ENCODE data around the gene ZCCHC17. TPM values are rescaled to one million over a fixed set of nuclear protein-coding genes. Genes with fewer than 3 reads are reported as not detected.
A peak's percentile ranks its signal among the peaks of the same experiment; 100 is the strongest.

The ZCCHC17 gene
- total RNA-seq, 5 donors from 2014 or later (not counting 1 experiment from before 2014, with no cell fraction given): 13.5 to 21.5 (median 19.8) TPM

- ChIA-PET POLR2A (interaction anchor here in 1 of 2 donors (0.6 kb wide), 2 partner anchors 271 to 611 kb away, joined by 4 to 8 read pairs; partner anchors contain the start of gene PEF1), CTCF (interaction anchor here (0.5 to 1.1 kb wide), 4 partner anchors 20 to 212 kb away, joined by 3 to 7 read pairs (median 4); no protein-coding TSS in a partner anchor)
- peak overlapping the region; percentile 11 to 38 for H3K4me3 ChIP-seq (ENCODE audit: control insufficient read depth in 1 of 2, extremely low read depth in 1 of 2, low read length in 1 of 2)
- H3K36me3 ChIP-seq (ENCODE audit: control insufficient read depth in 2 of 2, extremely low read depth in 1 of 2, insufficient read depth in 1 of 2, low read length in 1 of 2): no peaks in the 10 kb centered on the region
- Mint-ChIP-seq H3K36me3 (no peaks in the 10 kb centered on the region), H3K27ac (no peak overlapping the region), H3K9me3 (no peaks in the 10 kb centered on the region), H3K4me1 (peaks cover 12 to 19% (median 17%) of the 10 kb centered on the region in 3 donors), H3K4me3 (peak overlapping the region; percentile 77 to 88 (median 79)), H3K27me3 (peaks cover 0 to 2% of the 10 kb centered on the region in 2 donors)
- peaks cover 0 to 13% of the 10 kb centered on the region in 2 experiments for H3K4me1 ChIP-seq (ENCODE audit: control insufficient read depth in 1 of 2, extremely low read depth in 1 of 2, insufficient read depth in 2 of 2, low read length in 2 of 2)
- 9% methylated on average over 4 of the region's 11 CpGs for WGBS (ENCODE audit: insufficient coverage)
- DNase-seq (peak in 2 of 35 experiments; percentile 1 to 15), ATAC-seq (replicated peaks in 1 of 4) (peak in 3 of 4 experiments; percentile 16 to 40 (median 22))
- no peak overlapping the region for H3K27ac ChIP-seq (ENCODE audit: low read length)
- H3K9me3 ChIP-seq: no peaks in the 10 kb centered on the region
- H3K27me3 ChIP-seq (replicated peaks in 1 of 2; ENCODE audit: control insufficient read depth in 2 of 2, extremely low read depth in 1 of 2, insufficient read depth in 2 of 2, low read length in 1 of 2): peaks cover 0 to 16% of the 10 kb centered on the region in 2 experiments
Measured at GRCh38 chr1:31373897-31374486, 77.2 kb downstream of the ZCCHC17 start.

DNA sequence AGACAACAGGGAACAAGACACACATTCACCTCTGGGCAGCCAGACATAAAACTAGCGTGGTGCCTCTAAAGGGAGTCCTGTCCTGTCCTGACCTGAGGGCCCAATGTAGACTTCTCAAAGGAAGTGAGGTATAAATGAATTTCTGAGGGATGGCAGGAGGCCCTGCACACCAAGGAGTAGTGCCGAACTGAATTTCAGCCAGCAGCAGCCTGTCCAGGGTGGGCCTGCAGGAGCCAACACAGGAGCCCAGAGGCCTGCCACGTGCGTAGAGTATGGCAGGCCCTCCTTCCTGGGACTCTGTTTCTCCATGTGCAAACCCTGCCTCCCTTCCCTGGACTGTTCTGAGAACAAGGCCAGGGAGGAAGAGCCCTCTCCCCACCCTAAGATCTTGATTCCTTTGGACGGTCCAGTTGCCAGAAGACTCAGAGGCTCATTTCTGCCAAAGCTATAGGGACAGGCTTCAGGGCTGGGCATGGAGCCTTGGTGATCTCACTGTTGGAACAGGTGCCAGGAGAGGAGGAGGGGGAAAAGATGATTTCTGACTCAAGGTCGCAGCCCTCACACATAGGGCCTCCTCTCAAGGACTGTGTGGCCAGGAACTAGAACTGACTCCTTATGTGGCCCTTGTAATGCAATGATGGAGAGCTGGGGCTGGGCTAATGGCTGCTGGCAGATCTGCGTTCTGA, 77.8 kb downstream of the ZCCHC17 start:
- POLR2A ChIA-PET: no interaction called here
- H3K27ac Mint-ChIP-seq: no peak overlapping the region
- H3K27me3 Mint-ChIP-seq: peaks cover 0 to 2% of the 10 kb centered on the region in 2 donors
- WGBS (ENCODE audit: insufficient coverage): 90% methylated on average over 4 of the region's 7 CpGs
- Histone ChIP-seq H3K4me3 (ENCODE audit: control insufficient read depth in 1 of 2, extremely low read depth in 1 of 2, low read length in 1 of 2) (no peak overlapping the region), H3K9me3 (no peaks in the 10 kb centered on the region), H3K27me3 (replicated peaks in 1 of 2; ENCODE audit: control insufficient read depth in 2 of 2, extremely low read depth in 1 of 2, insufficient read depth in 2 of 2, low read length in 1 of 2) (peaks cover 0 to 16% of the 10 kb centered on the region in 2 experiments), H3K4me1 (ENCODE audit: control insufficient read depth in 1 of 2, extremely low read depth in 1 of 2, insufficient read depth in 2 of 2, low read length in 2 of 2) (peaks cover 0 to 13% of the 10 kb centered on the region in 2 experiments), H3K36me3 (ENCODE audit: control insufficient read depth in 2 of 2, extremely low read depth in 1 of 2, insufficient read depth in 1 of 2, low read length in 1 of 2) (no peaks in the 10 kb centered on the region), H3K27ac (ENCODE audit: low read length) (no peak overlapping the region)
- peaks cover 12 to 19% (median 17%) of the 10 kb centered on the region in 3 donors for H3K4me1 Mint-ChIP-seq
- CTCF ChIA-PET: interaction anchor here in 1 of 2 donors (1.1 kb wide), 1 partner anchor 20 kb away, joined by 3 read pairs; no protein-coding TSS in a partner anchor
- peak overlapping the region in 1 of 3 donors; percentile 88 for H3K4me3 Mint-ChIP-seq
- ATAC-seq (replicated peaks in 1 of 4) (no peak), DNase-seq (no peak)
- no peaks in the 10 kb centered on the region for H3K36me3 Mint-ChIP-seq
- no peaks in the 10 kb centered on the region for H3K9me3 Mint-ChIP-seq

DNA sequence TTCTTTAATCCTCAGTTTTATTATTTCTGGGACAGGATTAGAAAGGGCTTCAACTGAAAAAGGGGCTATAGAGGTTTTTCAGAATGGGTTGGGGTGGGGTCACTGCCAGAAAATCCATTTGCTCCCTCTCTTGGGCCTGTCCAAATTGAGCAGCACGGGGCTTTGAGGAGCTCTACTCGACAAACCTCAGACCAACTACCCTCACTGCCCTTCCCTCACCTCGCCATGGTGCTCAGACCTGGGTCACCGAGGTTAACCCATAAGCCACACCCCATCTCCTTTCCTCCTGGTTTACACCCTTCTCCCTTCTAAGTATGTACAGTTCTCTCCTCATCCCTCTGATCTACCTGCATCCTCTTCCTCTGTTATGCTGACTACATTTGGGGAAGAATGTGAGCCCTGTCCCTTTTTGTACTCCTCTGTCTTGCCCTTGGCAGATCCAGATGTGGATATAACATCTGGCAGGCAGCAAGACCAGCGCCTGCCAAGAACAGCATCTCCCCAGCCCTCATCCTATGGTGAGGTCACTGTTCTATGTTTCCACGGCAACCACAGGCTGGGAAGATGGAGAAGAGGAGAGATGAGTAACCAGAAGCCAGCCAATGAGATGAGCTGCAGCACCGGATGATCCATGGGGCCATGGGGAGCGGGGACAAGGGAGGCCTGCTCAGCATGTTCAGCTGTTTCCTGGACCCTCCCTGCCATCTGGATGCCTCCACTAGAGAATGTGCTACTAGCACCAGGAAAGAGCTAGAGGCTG, 79.7 kb downstream of the ZCCHC17 start:
- Histone ChIP-seq H3K4me1 (ENCODE audit: control insufficient read depth in 1 of 2, extremely low read depth in 1 of 2, insufficient read depth in 2 of 2, low read length in 2 of 2) (peaks cover 0 to 13% of the 10 kb centered on the region in 2 experiments), H3K4me3 (ENCODE audit: control insufficient read depth in 1 of 2, extremely low read depth in 1 of 2, low read length in 1 of 2) (no peak overlapping the region), H3K36me3 (ENCODE audit: control insufficient read depth in 2 of 2, extremely low read depth in 1 of 2, insufficient read depth in 1 of 2, low read length in 1 of 2) (no peaks in the 10 kb centered on the region), H3K9me3 (no peaks in the 10 kb centered on the region), H3K27me3 (replicated peaks in 1 of 2; ENCODE audit: control insufficient read depth in 2 of 2, extremely low read depth in 1 of 2, insufficient read depth in 2 of 2, low read length in 1 of 2) (peaks cover 0 to 22% of the 10 kb centered on the region in 2 experiments), H3K27ac (ENCODE audit: low read length) (no peak overlapping the region)
- H3K27ac Mint-ChIP-seq: no peak overlapping the region
- WGBS (ENCODE audit: insufficient coverage): 74% methylated on average over 5 of the region's 8 CpGs
- CTCF ChIA-PET: no interaction called here
- DNase-seq (no peak), ATAC-seq (replicated peaks in 1 of 4) (no peak)
- H3K36me3 Mint-ChIP-seq: no peaks in the 10 kb centered on the region
- peaks cover 2 to 11% of the 10 kb centered on the region in 2 donors for H3K27me3 Mint-ChIP-seq
- no peak overlapping the region for H3K4me3 Mint-ChIP-seq
- POLR2A ChIA-PET: no interaction called here
- peaks cover 12 to 19% (median 17%) of the 10 kb centered on the region in 3 donors for H3K4me1 Mint-ChIP-seq
- H3K9me3 Mint-ChIP-seq: no peaks in the 10 kb centered on the region

DNA sequence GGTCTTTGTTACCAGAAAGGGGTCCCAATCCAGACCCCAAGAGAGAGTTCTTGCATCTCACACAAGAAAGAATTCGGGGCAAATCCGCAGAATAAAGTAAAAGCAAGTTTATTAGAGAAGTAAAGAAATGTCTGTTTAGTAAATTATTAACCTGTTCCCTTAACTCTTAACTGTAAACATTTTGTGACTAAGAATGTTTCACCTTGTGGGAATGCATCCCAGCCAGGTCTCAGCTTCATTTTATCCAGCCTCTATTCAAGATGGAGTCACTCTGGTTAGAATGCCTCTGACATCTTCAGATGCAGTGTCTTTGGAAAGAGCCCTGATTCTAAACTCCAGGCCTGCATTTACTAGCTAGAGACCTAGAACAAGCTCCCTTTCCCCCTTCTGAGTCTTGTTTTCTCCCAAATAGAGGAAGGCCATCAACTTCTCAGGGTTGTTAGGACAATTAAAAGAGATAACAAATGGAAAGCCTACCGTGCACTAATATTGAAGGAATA, 80.6 kb downstream of the ZCCHC17 start:
- no CpG with 5 or more reads among the region's 3 CpGs for WGBS (ENCODE audit: insufficient coverage)
- Histone ChIP-seq H3K4me1 (ENCODE audit: control insufficient read depth in 1 of 2, extremely low read depth in 1 of 2, insufficient read depth in 2 of 2, low read length in 2 of 2) (peaks cover 0 to 13% of the 10 kb centered on the region in 2 experiments), H3K27me3 (replicated peaks in 1 of 2; ENCODE audit: control insufficient read depth in 2 of 2, extremely low read depth in 1 of 2, insufficient read depth in 2 of 2, low read length in 1 of 2) (peaks cover 0 to 22% of the 10 kb centered on the region in 2 experiments), H3K9me3 (no peaks in the 10 kb centered on the region), H3K4me3 (ENCODE audit: control insufficient read depth in 1 of 2, extremely low read depth in 1 of 2, low read length in 1 of 2) (no peak overlapping the region), H3K36me3 (ENCODE audit: control insufficient read depth in 2 of 2, extremely low read depth in 1 of 2, insufficient read depth in 1 of 2, low read length in 1 of 2) (no peaks in the 10 kb centered on the region), H3K27ac (ENCODE audit: low read length) (no peak overlapping the region)
- H3K36me3 Mint-ChIP-seq: no peaks in the 10 kb centered on the region
- no peak overlapping the region for H3K4me3 Mint-ChIP-seq
- H3K27me3 Mint-ChIP-seq: peaks cover 7 to 16% of the 10 kb centered on the region in 2 donors
- POLR2A ChIA-PET: no interaction called here
- peaks cover 11 to 16% (median 13%) of the 10 kb centered on the region in 3 donors for H3K4me1 Mint-ChIP-seq
- H3K9me3 Mint-ChIP-seq: no peaks in the 10 kb centered on the region
- H3K27ac Mint-ChIP-seq: no peak overlapping the region
- CTCF ChIA-PET: interaction anchor here in 1 of 2 donors (0.5 kb wide), 1 partner anchor 258 kb away, joined by 4 read pairs; no protein-coding TSS in a partner anchor
- DNase-seq (no peak), ATAC-seq (replicated peaks in 1 of 4) (no peak)

GRCh38 chr1:31378001-31378400, 81.2 kb downstream of the ZCCHC17 start:
- Histone ChIP-seq H3K9me3 (no peaks in the 10 kb centered on the region), H3K27me3 (replicated peaks in 1 of 2; ENCODE audit: control insufficient read depth in 2 of 2, extremely low read depth in 1 of 2, insufficient read depth in 2 of 2, low read length in 1 of 2) (peaks cover 0 to 19% of the 10 kb centered on the region in 2 experiments), H3K4me3 (ENCODE audit: control insufficient read depth in 1 of 2, extremely low read depth in 1 of 2, low read length in 1 of 2) (no peak overlapping the region), H3K27ac (ENCODE audit: low read length) (no peak overlapping the region), H3K36me3 (ENCODE audit: control insufficient read depth in 2 of 2, extremely low read depth in 1 of 2, insufficient read depth in 1 of 2, low read length in 1 of 2) (no peaks in the 10 kb centered on the region), H3K4me1 (ENCODE audit: control insufficient read depth in 1 of 2, extremely low read depth in 1 of 2, insufficient read depth in 2 of 2, low read length in 2 of 2) (peaks cover 0 to 9% of the 10 kb centered on the region in 2 experiments)
- DNase-seq (no peak), ATAC-seq (replicated peaks in 1 of 4) (no peak)
- Mint-ChIP-seq H3K9me3 (no peaks in the 10 kb centered on the region), H3K27me3 (peaks cover 10 to 20% of the 10 kb centered on the region in 2 donors), H3K36me3 (no peaks in the 10 kb centered on the region), H3K4me1 (peaks cover 7 to 11% (median 8%) of the 10 kb centered on the region in 3 donors), H3K4me3 (no peak overlapping the region), H3K27ac (no peak overlapping the region)
- ChIA-PET POLR2A (no interaction called here), CTCF (interaction anchor here in 1 of 2 donors (0.5 kb wide), 1 partner anchor 258 kb away, joined by 4 read pairs; no protein-coding TSS in a partner anchor)

- H3K36me3 Mint-ChIP-seq: no peaks in the 10 kb centered on the region
- H3K27ac Mint-ChIP-seq: no peak overlapping the region
- DNase-seq (no peak), ATAC-seq (replicated peaks in 1 of 4) (no peak)
- Histone ChIP-seq H3K4me1 (ENCODE audit: control insufficient read depth in 1 of 2, extremely low read depth in 1 of 2, insufficient read depth in 2 of 2, low read length in 2 of 2) (no peaks in the 10 kb centered on the region), H3K36me3 (ENCODE audit: control insufficient read depth in 2 of 2, extremely low read depth in 1 of 2, insufficient read depth in 1 of 2, low read length in 1 of 2) (no peaks in the 10 kb centered on the region), H3K9me3 (no peaks in the 10 kb centered on the region), H3K4me3 (ENCODE audit: control insufficient read depth in 1 of 2, extremely low read depth in 1 of 2, low read length in 1 of 2) (no peak overlapping the region), H3K27ac (ENCODE audit: low read length) (no peak overlapping the region), H3K27me3 (replicated peaks in 1 of 2; ENCODE audit: control insufficient read depth in 2 of 2, extremely low read depth in 1 of 2, insufficient read depth in 2 of 2, low read length in 1 of 2) (peaks cover 0 to 28% of the 10 kb centered on the region in 2 experiments)
- peaks cover 23 to 29% of the 10 kb centered on the region in 2 donors for H3K27me3 Mint-ChIP-seq
- H3K9me3 Mint-ChIP-seq: no peaks in the 10 kb centered on the region
- WGBS (ENCODE audit: insufficient coverage): 100% methylated on average over 1 of the region's 3 CpGs
- CTCF ChIA-PET: no interaction called here
- no peaks in the 10 kb centered on the region for H3K4me1 Mint-ChIP-seq
- POLR2A ChIA-PET: no interaction called here
- no peak overlapping the region for H3K4me3 Mint-ChIP-seq
Measured at GRCh38 chr1:31380181-31380580, 83.3 kb downstream of the ZCCHC17 start.

Measured in T-cell (primary cell).